ENCODE data around the gene ZC3H7B. TPM values are rescaled to one million over a fixed set of nuclear protein-coding genes. Genes with fewer than 3 reads are reported as not detected.

ZC3H7B gene
- total RNA-seq, 2 donors from 2014 or later = 41.2 to 41.7 TPM

- ATAC-seq (ENCODE audit: insufficient number of reproducible peaks, low FRiP score, low read depth) (no peak), DNase-seq (ENCODE audit: low spot score) (no peak)
- no peak for TF ChIP-seq CTCF (IDR thresholded peaks at IDR 0.05)
- Histone ChIP-seq H3K4me3 (no peak overlapping the region), H3K9me3 (no peaks in the 10 kb centered on the region), H3K27ac (no peak overlapping the region), H3K36me3 (peaks cover 42% of the 10 kb centered on the region), H3K4me1 (ENCODE audit: control insufficient read depth in 1 of 2, low read depth in 2 of 2) (no peaks in the 10 kb centered on the region), H3K27me3 (replicated peaks; ENCODE audit: insufficient read depth) (no peaks in the 10 kb centered on the region)
These were observed 40.7 kb downstream of the ZC3H7B start for GRCh38 chr22:41341990-41342389.

- no peak for TF ChIP-seq CTCF (IDR thresholded peaks at IDR 0.05)
These were observed 42.0 kb downstream of the ZC3H7B start for GRCh38 chr22:41343300-41343699.

GRCh38 chr22:41343717-41344116, 42.4 kb downstream of the ZC3H7B start:
- no peaks in the 10 kb centered on the region for H3K27me3 ChIP-seq (replicated peaks; ENCODE audit: insufficient read depth)
- H3K27ac ChIP-seq = no peak overlapping the region
- DNase-seq (ENCODE audit: low spot score) = no peak
- H3K9me3 ChIP-seq = no peaks in the 10 kb centered on the region
- no peak for ATAC-seq (ENCODE audit: insufficient number of reproducible peaks, low FRiP score, low read depth)
- H3K36me3 ChIP-seq = peaks cover 50% of the 10 kb centered on the region
- no peak for TF ChIP-seq CTCF (IDR thresholded peaks at IDR 0.05)
- no peak overlapping the region for H3K4me3 ChIP-seq
- H3K4me1 ChIP-seq (ENCODE audit: control insufficient read depth in 1 of 2, low read depth in 2 of 2) = no peaks in the 10 kb centered on the region

More at GRCh38 chr22:41343300-41343699, 42.0 kb downstream of the ZC3H7B start:
- Histone ChIP-seq H3K36me3 (peaks cover 50% of the 10 kb centered on the region), H3K9me3 (no peaks in the 10 kb centered on the region), H3K27me3 (replicated peaks; ENCODE audit: insufficient read depth) (no peaks in the 10 kb centered on the region), H3K4me1 (ENCODE audit: control insufficient read depth in 1 of 2, low read depth in 2 of 2) (no peaks in the 10 kb centered on the region), H3K27ac (no peak overlapping the region), H3K4me3 (no peak overlapping the region)
- DNase-seq (ENCODE audit: low spot score) (no peak), ATAC-seq (ENCODE audit: insufficient number of reproducible peaks, low FRiP score, low read depth) (no peak)

GRCh38 chr22:41344189-41344788, 43.0 kb downstream of the ZC3H7B start:
- H3K4me1 ChIP-seq (ENCODE audit: control insufficient read depth in 1 of 2, low read depth in 2 of 2) = no peaks in the 10 kb centered on the region
- H3K36me3 ChIP-seq = peaks cover 56% of the 10 kb centered on the region
- H3K27ac ChIP-seq = no peak overlapping the region
- no peak for TF ChIP-seq CTCF (IDR thresholded peaks at IDR 0.05)
- no peak overlapping the region for H3K4me3 ChIP-seq
- no peaks in the 10 kb centered on the region for H3K27me3 ChIP-seq (replicated peaks; ENCODE audit: insufficient read depth)
- no peaks in the 10 kb centered on the region for H3K9me3 ChIP-seq
- ATAC-seq (ENCODE audit: insufficient number of reproducible peaks, low FRiP score, low read depth) (no peak), DNase-seq (ENCODE audit: low spot score) (no peak)

GRCh38 chr22:41345807-41346335, 44.5 kb downstream of the ZC3H7B start:
- Histone ChIP-seq H3K27me3 (replicated peaks; ENCODE audit: insufficient read depth) (no peaks in the 10 kb centered on the region), H3K27ac (no peak overlapping the region), H3K9me3 (no peaks in the 10 kb centered on the region), H3K36me3 (peaks cover 57% of the 10 kb centered on the region), H3K4me3 (no peak overlapping the region), H3K4me1 (ENCODE audit: control insufficient read depth in 1 of 2, low read depth in 2 of 2) (no peaks in the 10 kb centered on the region)
- no peak for TF ChIP-seq CTCF (IDR thresholded peaks at IDR 0.05)
- no peak for DNase-seq (ENCODE audit: low spot score)
- no peak for ATAC-seq (ENCODE audit: insufficient number of reproducible peaks, low FRiP score, low read depth)
